AG10803 (cell line): ENCODE results near the gene HLA-DOB.

ENCODE experiments used
- DNase-seq: peaks from one replicate; pipeline ENCODE4 v3.0.0; 2010; ENCODE audit warnings: low read depth
- H3K4me3 ChIP-seq: 2 replicates; pipeline ENCODE4 v1.5.1; 2011; ENCODE audit warnings: mild to moderate bottlenecking, low read length, control low read depth
- TF ChIP-seq, protein P1 (sequence below): conservative IDR thresholded peaks from 2 replicates; pipeline ENCODE4 v1.5.1; 2011; ENCODE audit warnings: mild to moderate bottlenecking, low read length, control low read depth, inconsistent platforms

The HLA-DOB gene

DNA sequence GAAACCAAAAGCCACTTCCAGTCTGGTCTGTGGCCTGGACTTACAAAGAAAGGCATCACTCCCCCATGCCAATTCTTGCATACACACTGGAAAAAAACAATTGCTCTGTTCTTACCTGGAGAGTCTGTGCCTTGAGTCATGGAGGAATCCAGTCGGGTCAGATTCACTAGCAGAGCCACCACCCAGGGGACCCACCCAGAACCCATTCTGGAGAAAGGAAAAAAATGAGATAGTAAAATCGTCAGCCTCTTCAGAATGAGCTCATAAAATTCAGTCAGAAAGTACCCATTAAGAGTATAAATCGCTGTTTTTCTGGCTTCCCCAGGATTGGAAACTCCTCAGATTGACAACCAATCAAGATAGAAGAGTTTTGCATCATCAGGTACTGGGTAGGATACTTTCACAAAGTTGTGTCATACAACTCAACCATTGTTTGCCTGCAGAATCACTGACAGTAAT lies at the start of gene HLA-DOB:
Gene HLA-DOB (minus strand): TSS at position 257 of the 459 bp plus-strand sequence. CDS start 51 bp downstream, at position 206.
- no peak within 1 kb of the TSS for H3K4me3 ChIP-seq
- no peak for DNase-seq
- TF ChIP-seq, protein P1, sequence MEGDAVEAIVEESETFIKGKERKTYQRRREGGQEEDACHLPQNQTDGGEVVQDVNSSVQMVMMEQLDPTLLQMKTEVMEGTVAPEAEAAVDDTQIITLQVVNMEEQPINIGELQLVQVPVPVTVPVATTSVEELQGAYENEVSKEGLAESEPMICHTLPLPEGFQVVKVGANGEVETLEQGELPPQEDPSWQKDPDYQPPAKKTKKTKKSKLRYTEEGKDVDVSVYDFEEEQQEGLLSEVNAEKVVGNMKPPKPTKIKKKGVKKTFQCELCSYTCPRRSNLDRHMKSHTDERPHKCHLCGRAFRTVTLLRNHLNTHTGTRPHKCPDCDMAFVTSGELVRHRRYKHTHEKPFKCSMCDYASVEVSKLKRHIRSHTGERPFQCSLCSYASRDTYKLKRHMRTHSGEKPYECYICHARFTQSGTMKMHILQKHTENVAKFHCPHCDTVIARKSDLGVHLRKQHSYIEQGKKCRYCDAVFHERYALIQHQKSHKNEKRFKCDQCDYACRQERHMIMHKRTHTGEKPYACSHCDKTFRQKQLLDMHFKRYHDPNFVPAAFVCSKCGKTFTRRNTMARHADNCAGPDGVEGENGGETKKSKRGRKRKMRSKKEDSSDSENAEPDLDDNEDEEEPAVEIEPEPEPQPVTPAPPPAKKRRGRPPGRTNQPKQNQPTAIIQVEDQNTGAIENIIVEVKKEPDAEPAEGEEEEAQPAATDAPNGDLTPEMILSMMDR = no peak

DNA sequence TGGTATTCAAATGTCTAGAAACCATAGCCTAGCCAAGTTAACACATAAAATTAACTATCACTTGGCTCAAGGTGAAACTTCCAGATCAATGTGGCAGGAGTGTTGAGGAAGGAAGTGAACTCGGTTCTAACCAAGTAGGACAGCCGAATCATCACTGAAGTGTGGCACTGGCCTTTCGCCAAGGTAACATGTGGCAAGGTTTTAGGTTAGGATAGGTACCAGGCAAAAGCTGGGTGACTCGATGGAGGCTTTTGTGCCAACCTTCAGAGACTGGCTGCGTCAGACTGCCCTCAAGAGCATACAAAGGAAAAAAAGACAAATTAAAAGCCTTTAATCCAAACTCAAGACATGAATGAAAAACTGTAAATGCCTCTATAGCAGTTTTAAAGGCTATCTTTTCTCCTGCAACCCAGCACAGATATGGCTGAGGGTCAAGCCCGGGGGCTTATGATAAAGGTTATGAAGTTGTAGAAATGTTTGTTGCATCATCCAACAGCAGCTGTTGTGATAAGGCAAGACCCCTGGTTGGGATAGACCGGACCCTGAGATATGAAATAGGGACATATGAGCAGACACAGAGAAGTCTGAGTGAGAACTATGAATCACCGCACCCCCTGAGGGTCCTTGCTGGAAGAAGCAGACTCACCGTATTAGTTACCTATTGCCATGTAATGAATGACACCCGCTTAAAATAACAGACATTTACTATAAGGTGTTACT lies 49.1 kb upstream of the HLA-DOB start:
- H3K4me3 ChIP-seq = no peak overlapping the region
- DNase-seq = no peak
- TF ChIP-seq, protein P1 = no peak

DNA sequence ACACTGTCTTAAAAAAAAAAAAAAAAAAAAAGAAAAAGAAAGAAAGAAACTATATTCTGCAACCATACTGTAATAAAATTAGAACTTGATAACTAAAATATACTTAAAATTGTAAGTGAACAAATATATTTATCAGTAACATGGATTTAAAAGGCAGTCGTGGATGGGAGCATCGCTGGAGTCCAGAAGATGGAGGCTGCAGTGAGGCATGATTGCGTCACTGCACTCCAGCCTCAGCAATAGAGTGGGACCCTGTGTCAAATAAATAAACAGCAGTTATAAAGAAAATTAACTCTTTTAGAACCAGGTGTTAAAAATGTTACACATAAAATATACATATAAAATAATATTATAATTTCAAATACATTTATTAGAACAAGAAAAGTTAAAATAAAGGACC lies 45.9 kb upstream of the HLA-DOB start:
- TF ChIP-seq, protein P1 = no peak
- no peak for DNase-seq
- H3K4me3 ChIP-seq = no peak overlapping the region

DNA sequence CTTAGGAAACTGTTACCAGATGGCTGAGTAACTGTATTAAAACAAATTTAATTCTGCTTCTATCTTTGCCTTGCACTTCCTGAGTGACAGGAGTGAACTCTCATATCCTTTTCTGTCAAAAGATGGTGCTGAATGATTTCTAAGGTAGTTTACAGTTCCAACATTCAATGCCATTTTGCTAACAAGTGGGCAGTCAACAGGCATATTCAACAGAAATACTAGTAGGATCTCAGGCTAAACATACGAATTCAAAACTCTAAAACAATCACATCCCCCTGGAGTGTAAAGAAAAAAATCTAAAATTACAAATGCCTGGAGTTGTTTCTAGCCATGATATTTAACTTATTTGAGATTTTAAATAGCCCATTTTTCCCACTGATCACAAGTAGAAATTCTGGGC lies 43.9 kb upstream of the HLA-DOB start:
- H3K4me3 ChIP-seq = no peak overlapping the region
- no peak for DNase-seq
- TF ChIP-seq, protein P1 = no peak

DNA sequence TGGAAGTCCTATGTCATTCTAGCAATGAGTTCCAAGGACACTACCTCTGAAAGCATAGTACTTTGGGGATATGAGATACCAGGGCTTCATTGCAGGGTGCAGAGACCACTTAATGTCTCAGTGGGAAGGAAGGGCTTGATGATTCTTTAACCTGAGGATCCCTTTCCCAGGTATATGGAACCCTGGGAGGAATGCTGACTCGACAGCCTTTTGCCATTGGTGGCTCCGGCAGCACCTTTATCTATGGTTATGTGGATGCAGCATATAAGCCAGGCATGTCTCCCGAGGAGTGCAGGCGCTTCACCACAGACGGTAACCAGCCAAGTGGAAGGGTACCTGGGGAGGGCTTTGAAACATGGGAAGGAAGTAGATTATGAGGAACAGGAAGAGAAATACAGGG lies 41.4 kb upstream of the HLA-DOB start:
- TF ChIP-seq, protein P1 = no peak
- no peak overlapping the region for H3K4me3 ChIP-seq
- DNase-seq = no peak

DNA sequence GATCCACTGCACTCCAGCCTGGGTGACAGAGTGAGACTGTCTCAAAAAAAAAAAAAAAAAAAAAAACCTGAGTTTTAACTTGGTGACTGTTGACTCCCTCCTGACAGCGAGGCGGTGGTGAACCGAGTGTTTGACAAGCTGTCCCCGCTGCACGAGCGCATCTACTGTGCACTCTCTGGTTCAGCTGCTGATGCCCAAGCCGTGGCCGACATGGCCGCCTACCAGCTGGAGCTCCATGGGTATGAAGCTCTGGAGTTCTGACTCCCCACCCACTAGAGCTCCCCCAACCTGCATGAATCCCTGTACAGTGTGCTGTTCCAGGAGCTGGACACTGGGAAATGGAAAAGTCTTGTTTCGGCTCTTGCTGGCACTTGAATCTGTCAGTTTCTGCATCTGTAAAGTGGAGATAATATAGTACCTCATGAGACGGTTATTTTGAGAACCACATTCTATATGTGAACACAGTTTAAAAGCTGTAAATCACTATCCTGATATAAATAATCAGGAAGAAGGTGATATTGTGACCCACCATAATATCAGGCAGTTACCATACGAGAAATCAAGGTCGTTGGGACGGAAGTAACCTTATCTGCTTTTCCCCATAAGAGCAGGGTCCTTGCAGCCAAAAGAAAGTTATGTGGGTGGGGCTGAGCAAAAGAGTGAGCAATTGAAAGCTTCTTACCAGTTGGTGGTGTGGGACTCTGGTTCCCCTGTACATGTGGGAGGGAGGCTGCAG lies 40.5 kb upstream of the HLA-DOB start:
- TF ChIP-seq, protein P1 = no peak
- H3K4me3 ChIP-seq = no peak overlapping the region
- no peak for DNase-seq
